ENCODE measurements around the gene ZNF598. TPM values are rescaled to one million over a fixed set of nuclear protein-coding genes. Genes with fewer than 3 reads are reported as not detected.

Gene ZNF598
- total RNA-seq, 4 donors from 2014 or later = 28.3 to 145 (median 42.0) TPM

DNA sequence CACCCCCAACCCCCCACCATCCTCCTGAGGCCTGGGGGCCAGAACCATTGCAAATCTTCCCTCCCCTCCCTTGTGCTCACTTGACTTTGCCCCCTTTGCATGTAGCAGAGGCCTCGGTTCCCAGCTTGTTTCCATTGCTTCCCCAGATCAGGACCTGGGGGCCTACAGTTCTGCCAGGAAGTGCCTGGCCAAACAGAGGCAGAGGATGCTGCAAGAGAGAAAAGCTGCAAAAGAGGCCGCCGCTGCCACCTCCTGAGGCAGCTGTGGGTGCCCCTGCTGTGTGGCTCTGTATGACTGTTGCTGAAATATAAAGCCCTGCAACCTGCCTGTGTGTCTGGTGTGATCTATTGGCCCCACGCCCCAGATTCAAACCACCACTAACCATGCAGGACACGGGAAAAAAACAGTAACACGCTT lies 48.0 kb downstream of the ZNF598 start:
- no peak for DNase-seq
- Histone ChIP-seq H3K27ac (peak overlapping the region in 2 of 4 donors; percentile 89 to 91), H3K9me3 (no peaks in the 10 kb centered on the region), H3K36me3 (peaks cover 0 to 16% (median 6%) of the 10 kb centered on the region in 4 donors), H3K4me3 (no peak overlapping the region), H3K4me1 (peaks cover 8 to 50% (median 41%) of the 10 kb centered on the region in 4 donors), H3K27me3 (no peaks in the 10 kb centered on the region)
- WGBS, 2 donors (ENCODE audit: low coverage in 1 of 2) = 40% methylated on average over 6 of the region's 6 CpGs; no CpG with 5 or more reads in 1 of the 2 donors
- in situ Hi-C loops (cut with MboI; ENCODE audit: low pct_ligation_motif_present in 1 of 4, low pct_unique_long_range_greater_than_20kb in 1 of 4, low sequenced_read_pairs in 3 of 4) (no loop called here), intact Hi-C loops (cut with DNase I; ENCODE audit: low total_unique reads) (no loop called here)
- TF ChIP-seq, protein P1, sequence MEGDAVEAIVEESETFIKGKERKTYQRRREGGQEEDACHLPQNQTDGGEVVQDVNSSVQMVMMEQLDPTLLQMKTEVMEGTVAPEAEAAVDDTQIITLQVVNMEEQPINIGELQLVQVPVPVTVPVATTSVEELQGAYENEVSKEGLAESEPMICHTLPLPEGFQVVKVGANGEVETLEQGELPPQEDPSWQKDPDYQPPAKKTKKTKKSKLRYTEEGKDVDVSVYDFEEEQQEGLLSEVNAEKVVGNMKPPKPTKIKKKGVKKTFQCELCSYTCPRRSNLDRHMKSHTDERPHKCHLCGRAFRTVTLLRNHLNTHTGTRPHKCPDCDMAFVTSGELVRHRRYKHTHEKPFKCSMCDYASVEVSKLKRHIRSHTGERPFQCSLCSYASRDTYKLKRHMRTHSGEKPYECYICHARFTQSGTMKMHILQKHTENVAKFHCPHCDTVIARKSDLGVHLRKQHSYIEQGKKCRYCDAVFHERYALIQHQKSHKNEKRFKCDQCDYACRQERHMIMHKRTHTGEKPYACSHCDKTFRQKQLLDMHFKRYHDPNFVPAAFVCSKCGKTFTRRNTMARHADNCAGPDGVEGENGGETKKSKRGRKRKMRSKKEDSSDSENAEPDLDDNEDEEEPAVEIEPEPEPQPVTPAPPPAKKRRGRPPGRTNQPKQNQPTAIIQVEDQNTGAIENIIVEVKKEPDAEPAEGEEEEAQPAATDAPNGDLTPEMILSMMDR (IDR thresholded peaks at IDR 0.05) = no peak
- no peak for TF ChIP-seq POLR2AphosphoS5 (IDR thresholded peaks at IDR 0.05)
- no peak for TF ChIP-seq POLR2A (IDR thresholded peaks at IDR 0.05)
- TF ChIP-seq EP300 (IDR thresholded peaks at IDR 0.05; ENCODE audit: low read depth) = no peak

DNA sequence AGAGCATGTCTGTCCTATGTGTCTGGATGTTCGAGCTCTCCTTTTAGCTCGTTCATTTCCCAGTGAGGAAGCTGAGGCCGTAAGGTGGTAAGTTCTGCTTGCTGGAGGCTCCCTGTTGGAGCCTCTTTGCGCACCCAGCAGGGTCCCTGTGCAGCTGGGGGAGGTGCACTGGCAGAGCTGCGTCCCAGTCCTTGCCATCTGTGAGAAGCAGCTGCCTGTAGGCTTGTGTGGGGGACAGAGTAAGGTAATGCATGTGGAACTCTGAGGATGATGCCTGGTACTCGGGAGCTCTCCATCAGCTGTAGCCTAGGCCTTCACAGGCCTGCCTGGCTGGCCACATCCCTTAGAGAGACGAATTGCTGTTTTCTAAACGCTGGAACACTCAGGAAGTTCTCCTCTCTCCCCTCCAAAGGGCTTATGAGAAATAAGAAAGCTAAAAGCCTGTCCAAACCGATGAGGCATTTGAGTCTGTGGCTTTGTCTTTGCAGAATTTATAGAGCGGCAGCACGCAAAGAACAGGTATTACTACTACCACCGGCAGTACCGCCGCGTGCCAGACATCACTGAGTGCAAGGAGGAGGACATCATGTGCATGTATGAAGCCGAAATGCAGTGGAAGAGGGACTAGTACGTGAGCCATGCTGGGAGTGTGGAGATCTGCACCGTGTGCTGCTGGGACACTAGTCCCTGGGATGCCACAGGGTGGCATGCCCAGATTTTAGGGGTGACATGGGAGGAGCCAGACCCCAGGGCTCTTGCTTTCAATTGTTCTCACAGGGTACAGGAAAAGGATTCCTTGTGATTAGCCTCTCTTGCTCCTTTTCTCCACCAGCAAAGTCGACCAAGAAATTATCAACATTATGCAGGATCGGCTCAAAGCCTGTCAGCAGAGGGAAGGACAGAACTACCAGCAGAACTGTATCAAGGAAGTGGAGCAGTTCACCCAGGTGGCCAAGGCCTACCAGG lies 48.7 kb downstream of the ZNF598 start:
- in situ Hi-C loops (cut with MboI; ENCODE audit: low pct_ligation_motif_present in 1 of 4, low pct_unique_long_range_greater_than_20kb in 1 of 4, low sequenced_read_pairs in 3 of 4) = no loop called here
- TF ChIP-seq POLR2A (IDR thresholded peaks at IDR 0.05) (no peak), EP300 (IDR thresholded peaks at IDR 0.05; ENCODE audit: low read depth) (no peak), POLR2AphosphoS5 (IDR thresholded peaks at IDR 0.05) (peak in 1 of 3 donors; percentile 11)
- TF ChIP-seq, protein P1 (IDR thresholded peaks at IDR 0.05) = peak in 1 of 5 experiments; percentile 11
- 27 to 43% methylated on average over 3 to 19 of the region's 20 CpGs for WGBS, 2 donors (ENCODE audit: low coverage in 1 of 2)
- H3K36me3 ChIP-seq = peaks cover 0 to 16% (median 6%) of the 10 kb centered on the region in 4 donors
- H3K27me3 ChIP-seq = no peaks in the 10 kb centered on the region
- intact Hi-C loops (cut with DNase I; ENCODE audit: low total_unique reads) = no loop called here
- no peak for DNase-seq
- peak overlapping the region in 2 of 4 donors; percentile 87 to 99 for H3K4me3 ChIP-seq
- peaks cover 8 to 45% (median 38%) of the 10 kb centered on the region in 4 donors for H3K4me1 ChIP-seq
- H3K9me3 ChIP-seq = no peaks in the 10 kb centered on the region
- H3K27ac ChIP-seq = peak overlapping the region; percentile 89 to 97 (median 91)

DNA sequence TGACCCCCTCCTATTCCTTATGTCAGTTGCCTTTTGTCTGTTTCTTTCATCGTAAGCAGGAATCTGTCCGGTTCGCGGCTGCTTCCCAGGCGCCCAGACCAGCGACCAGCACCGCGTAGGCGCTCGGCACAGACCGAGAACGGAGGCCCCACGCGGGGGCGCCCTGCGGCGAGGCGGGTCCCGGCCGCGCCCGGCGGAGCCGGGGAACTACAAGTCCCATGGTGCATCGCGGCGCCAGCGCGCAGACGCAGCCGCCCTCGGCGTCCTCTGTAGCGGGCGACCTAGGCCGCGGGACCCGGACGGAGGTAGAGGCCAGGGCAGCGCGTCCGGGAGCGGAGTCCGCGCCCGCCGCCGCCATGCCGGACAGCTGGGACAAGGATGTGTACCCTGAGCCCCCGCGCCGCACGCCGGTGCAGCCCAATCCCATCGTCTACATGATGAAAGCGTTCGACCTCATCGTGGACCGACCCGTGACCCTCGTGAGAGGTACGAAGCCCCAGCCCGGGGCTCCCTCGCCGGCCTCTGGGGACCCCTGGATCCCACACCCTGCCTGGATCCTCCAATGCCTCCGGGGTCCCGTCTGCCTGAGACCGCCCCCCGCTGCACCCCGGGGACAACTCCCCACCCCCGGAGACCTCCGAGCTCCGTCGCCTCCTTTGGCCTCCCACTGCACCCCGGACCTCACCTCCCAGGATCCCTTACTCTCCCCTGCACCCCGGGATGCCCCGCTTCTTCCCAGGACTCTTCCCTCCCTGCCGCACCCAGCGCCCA lies 50.2 kb downstream of the ZNF598 start, which contains the start of gene NDUFB10:
Gene NDUFB10 (plus strand): TSS at position 270 of the 771 bp plus-strand sequence. CDS start 87 bp downstream, at position 357.
- in situ Hi-C loops (cut with MboI; ENCODE audit: low pct_ligation_motif_present in 1 of 4, low pct_unique_long_range_greater_than_20kb in 1 of 4, low sequenced_read_pairs in 3 of 4) = no loop called here
- intact Hi-C loops (cut with DNase I; ENCODE audit: low total_unique reads) = no loop called here
- TF ChIP-seq EP300 (IDR thresholded peaks at IDR 0.05; ENCODE audit: low read depth) = no peak
- TF ChIP-seq, protein P1 (IDR thresholded peaks at IDR 0.05) = peak; percentile 47 to 75 (median 53)
- peak; percentile 94 to 96 (median 95) for TF ChIP-seq POLR2AphosphoS5 (IDR thresholded peaks at IDR 0.05)
- peak; percentile 92 for TF ChIP-seq POLR2A (IDR thresholded peaks at IDR 0.05)
- H3K4me3 ChIP-seq = peak within 1 kb of the TSS; percentile 69 to 99 (median 86)
- H3K9me3 ChIP-seq = no peaks in the 10 kb centered on the region
- WGBS, 2 donors (ENCODE audit: low coverage in 1 of 2) = 1% methylated on average over 34 of the region's 79 CpGs; no CpG with 5 or more reads in 1 of the 2 donors
- DNase-seq = peak; percentile 95
- H3K4me1 ChIP-seq = peaks cover 8 to 39% (median 33%) of the 10 kb centered on the region in 4 donors
- H3K27ac ChIP-seq = peak within 1 kb of the TSS; percentile 89 to 97 (median 91)
- H3K36me3 ChIP-seq = peaks cover 0 to 16% (median 6%) of the 10 kb centered on the region in 4 donors
- no peaks in the 10 kb centered on the region for H3K27me3 ChIP-seq
